22Rv1 (cell line): ENCODE results near the gene GLP1R.

Source experiments
- ZFX ChIP-seq: fragments of 450-650 bp; IDR thresholded peaks from 2 replicates; pipeline ENCODE4 v1.6.1; 2017; ENCODE audit warnings: antibody characterized with exemption, borderline replicate concordance
- TF ChIP-seq, protein P1 (sequence below): fragments of 450-650 bp; IDR thresholded peaks from 2 replicates; pipeline ENCODE4 v1.5.1; 2017; ENCODE audit warnings: mild to moderate bottlenecking

DNA sequence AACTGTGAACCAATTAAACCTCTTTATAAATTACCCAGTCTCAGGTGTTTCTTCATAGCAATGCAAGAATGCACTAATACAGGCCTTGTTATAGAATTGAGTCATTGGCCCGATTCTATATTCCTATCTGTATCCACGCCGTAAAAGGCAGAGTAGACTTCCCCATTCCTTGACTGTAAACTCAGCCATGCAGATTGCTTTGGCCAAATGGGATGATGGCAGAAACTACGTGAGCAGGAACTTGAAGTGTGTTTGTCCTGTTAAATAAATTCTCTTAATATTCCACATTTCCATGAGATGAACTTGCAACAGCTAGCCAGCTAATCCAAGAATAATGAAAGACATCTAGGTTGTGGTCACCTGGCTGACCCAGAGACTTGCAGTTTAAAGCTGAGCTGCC is 70.3 kb downstream of the GLP1R start:
- TF ChIP-seq, protein P1, sequence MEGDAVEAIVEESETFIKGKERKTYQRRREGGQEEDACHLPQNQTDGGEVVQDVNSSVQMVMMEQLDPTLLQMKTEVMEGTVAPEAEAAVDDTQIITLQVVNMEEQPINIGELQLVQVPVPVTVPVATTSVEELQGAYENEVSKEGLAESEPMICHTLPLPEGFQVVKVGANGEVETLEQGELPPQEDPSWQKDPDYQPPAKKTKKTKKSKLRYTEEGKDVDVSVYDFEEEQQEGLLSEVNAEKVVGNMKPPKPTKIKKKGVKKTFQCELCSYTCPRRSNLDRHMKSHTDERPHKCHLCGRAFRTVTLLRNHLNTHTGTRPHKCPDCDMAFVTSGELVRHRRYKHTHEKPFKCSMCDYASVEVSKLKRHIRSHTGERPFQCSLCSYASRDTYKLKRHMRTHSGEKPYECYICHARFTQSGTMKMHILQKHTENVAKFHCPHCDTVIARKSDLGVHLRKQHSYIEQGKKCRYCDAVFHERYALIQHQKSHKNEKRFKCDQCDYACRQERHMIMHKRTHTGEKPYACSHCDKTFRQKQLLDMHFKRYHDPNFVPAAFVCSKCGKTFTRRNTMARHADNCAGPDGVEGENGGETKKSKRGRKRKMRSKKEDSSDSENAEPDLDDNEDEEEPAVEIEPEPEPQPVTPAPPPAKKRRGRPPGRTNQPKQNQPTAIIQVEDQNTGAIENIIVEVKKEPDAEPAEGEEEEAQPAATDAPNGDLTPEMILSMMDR = no peak
- TF ChIP-seq ZFX = no peak
